Erythroblast (primary cell): ENCODE measurements around the gene MAPK1IP1L.
"Not testable (repeated sequence)": the region's sequence is repeated elsewhere in the genome, so short reads cannot be mapped to it uniquely, and the experiment has no call there.

Experiments
- DNase-seq, 2 experiments: peaks; one replicate each; lab custom pipeline; 2025; lab: John Stamatoyannopoulos, UW
- GATA1 ChIP-seq: IDR thresholded peaks from 2 replicates; pipeline ENCODE4 v1.6.1; 2011; ENCODE audit warnings: low read depth, mild to moderate bottlenecking, control low read depth, low read length, moderate library complexity
- POLR2A ChIP-seq: IDR thresholded peaks from 2 replicates; pipeline ENCODE4 v1.6.1; 2011; ENCODE audit warnings: mild to moderate bottlenecking, low read length

The MAPK1IP1L gene

DNA sequence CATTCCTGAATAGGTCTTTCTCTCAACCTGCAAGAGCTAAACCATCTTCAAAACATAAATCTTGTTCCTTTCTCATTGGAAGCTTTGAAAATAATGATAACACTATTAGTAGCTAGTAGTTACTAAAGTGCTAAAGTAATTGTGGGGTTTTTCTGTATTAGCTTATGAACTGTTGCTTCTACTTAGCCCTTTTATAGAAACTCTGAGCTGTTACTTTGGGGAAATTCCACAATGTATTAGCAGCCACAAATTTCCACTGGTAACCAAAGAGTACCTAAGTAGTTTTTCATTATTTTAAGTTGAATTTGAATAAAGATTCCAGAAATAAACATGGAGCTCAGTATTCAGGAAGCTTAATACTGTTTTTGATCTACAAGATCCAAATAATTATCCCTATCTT, 6.4 kb upstream of the MAPK1IP1L start:
- no peak for DNase-seq
- TF ChIP-seq POLR2A (no peak), GATA1 (no peak)

DNA sequence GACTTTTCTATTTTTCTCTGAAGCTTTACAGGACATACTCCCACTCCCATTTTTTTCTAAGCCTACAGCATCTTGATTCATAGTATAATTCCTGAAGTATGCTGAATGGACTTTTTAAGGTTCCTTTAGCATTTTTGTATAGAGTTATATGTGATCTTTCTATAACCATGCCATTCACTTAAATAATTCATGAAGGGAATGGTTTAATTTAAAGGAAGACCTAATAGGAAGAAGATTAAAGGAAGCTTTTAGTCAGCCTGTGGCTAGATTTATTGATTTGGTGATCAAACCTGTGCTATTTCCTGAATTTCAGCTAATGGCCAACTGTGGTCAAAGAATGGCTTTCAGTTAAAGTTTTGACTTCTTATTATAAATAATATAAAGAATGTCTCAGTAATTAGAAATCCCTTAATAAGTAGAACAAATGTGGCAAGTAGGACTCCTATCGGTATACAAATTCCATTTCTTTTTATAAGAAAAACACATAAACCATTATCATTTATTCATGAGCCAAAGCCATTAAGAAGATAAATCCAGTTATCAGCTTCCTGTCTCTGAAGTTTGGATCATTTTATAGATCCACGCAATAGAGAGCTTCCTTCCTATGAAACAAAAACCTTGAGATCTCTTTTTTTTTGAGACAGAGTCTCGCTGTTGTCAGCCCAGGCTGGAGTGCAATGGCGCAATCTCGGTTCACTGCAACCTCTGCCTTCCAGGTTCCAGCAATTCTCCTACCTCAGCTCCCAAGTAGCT, 4.0 kb upstream of the MAPK1IP1L start:
- TF ChIP-seq POLR2A (no peak), GATA1 (no peak)
- DNase-seq = no peak

GRCh38 chr14:55048900-55049436, 2.5 kb upstream of the MAPK1IP1L start:
- DNase-seq = no peak
- no peak for TF ChIP-seq POLR2A
- no peak for TF ChIP-seq GATA1

DNA sequence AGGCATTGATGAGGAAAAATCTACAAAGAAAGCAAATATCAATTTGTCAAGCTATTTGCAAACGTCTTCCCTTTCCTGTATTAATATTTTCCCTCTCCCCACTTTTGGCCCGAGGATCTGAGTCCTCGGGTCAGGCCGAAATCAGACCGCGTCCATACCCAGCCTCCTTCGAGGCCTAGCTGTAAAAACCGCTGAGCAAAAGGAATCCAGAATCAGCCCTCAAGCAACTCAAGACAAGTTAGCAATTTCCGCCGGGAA, 353 bp upstream of the MAPK1IP1L start:
- no peak for DNase-seq
- TF ChIP-seq GATA1 (no peak), POLR2A (no peak)

GRCh38 chr14:55052269-55052930, 953 bp downstream of the MAPK1IP1L start:
- peak in 1 of 2 experiments; percentile 51 for DNase-seq
- TF ChIP-seq POLR2A (no peak), GATA1 (no peak)

DNA sequence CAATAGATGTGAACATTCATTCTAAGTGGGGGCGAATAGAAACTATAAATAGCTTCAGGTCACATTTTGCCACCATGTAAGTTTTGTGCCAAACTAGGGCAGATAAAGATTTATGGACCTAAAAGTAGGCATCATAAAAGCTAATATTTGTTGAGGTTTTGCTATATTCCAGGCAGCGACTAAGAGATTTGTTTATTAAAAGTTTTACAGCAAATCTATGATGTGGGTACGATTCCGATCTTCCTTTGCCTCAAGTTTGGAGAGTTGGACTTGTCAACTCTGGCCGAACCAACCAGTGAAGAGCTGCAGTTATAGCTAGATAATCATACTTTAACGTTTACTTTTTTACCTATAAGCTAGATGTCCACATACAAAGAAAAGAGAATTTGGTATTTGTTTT, 1.6 kb downstream of the MAPK1IP1L start:
- TF ChIP-seq GATA1 = no peak
- no peak for TF ChIP-seq POLR2A
- DNase-seq = no peak

DNA sequence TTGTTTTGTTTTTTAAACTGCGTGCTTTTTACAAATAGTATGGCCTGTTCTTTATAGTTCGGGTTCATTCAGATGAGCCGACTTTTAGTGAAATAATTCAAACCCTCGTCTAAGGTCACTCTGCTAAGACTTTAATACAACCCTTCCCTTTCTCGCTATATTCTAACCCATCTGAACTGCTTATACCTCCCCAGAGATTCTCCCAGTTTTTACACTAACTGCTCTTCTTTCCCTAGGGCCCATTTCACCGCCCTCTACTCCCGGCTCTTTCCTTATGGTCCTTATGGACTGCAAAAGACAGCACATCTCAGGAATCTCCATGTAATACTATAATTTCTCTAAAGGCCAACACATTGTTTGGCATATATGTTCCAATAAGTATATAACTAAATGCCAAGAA, 2.1 kb downstream of the MAPK1IP1L start:
- TF ChIP-seq POLR2A = no peak
- no peak for TF ChIP-seq GATA1
- DNase-seq = no peak

GRCh38 chr14:55054098-55054497, 2.7 kb downstream of the MAPK1IP1L start:
- no peak for DNase-seq
- no peak for TF ChIP-seq POLR2A

GRCh38 chr14:55057919-55058318, 6.5 kb downstream of the MAPK1IP1L start:
- DNase-seq = no peak
- TF ChIP-seq GATA1 = no peak
- no peak for TF ChIP-seq POLR2A

GRCh38 chr14:55059333-55059732, 7.9 kb downstream of the MAPK1IP1L start:
- DNase-seq = no peak
- TF ChIP-seq POLR2A (no peak), GATA1 (no peak)

DNA sequence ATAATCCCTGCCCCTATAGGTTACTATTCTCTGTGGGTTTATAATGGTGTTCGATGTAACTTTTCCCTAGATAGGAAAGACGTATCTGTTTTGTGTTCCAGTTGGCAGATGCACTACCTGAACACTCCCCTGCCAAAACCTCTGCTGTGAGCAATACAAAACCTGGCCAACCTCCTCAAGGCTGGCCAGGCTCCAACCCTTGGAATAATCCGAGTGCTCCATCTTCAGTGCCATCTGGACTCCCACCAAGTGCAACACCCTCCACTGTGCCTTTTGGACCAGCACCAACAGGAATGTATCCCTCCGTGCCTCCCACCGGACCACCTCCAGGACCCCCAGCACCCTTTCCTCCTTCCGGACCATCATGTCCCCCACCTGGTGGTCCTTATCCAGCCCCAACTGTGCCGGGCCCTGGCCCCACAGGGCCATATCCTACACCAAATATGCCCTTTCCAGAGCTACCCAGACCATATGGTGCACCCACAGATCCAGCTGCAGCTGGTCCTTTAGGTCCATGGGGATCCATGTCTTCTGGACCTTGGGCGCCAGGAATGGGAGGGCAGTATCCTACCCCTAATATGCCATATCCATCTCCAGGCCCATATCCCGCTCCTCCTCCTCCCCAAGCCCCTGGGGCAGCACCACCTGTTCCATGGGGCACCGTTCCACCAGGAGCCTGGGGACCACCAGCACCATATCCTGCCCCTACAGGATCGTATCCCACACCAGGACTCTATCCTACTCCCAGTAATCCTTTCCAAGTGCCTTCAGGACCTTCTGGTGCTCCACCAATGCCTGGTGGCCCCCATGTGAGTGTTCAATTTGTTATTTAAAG, 11.3 kb downstream of the MAPK1IP1L start:
- no peak for TF ChIP-seq POLR2A
- TF ChIP-seq GATA1 = no peak
- no peak for DNase-seq

- DNase-seq = not testable (repeated sequence)
Observed at GRCh38 chr14:55064896-55065295, 13.4 kb downstream of the MAPK1IP1L start.

GRCh38 chr14:55065411-55065810, 14.0 kb downstream of the MAPK1IP1L start:
- TF ChIP-seq POLR2A (no peak), GATA1 (no peak)
- no peak for DNase-seq

DNA sequence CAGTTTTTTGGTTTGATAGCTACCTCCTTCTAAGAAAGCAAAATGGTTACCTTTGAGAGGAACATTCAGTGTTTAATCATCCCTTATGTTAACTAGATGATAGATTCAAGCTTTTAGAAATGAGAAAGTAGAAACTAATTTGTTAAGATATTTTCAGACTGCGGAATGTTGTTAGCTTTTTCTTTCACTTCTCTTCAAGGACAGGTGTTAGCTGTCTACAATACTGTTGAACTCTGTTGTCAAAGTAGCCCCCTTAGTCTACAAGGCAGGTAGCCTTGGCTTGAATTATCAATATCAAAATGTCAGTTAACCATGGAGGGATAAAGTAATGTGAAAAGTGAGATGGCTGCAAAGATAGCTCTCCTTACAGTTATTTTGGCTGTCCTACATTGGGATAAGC, 14.8 kb downstream of the MAPK1IP1L start:
- TF ChIP-seq POLR2A (no peak), GATA1 (no peak)
- DNase-seq = no peak

- no peak for DNase-seq
- peak; percentile 19 for TF ChIP-seq POLR2A
- TF ChIP-seq GATA1 = no peak
Observed at GRCh38 chr14:55070981-55071411, 19.5 kb downstream of the MAPK1IP1L start.
